IPS-NIHi7 (cell line): ENCODE measurements around the gene NNMT.
"Not testable (repeated sequence)": the region's sequence is repeated elsewhere in the genome, so short reads cannot be mapped to it uniquely, and the experiment has no call there.

Source experiments
- DNase-seq: peaks from one replicate; pipeline ENCODE4 v3.0.0; 2012; ENCODE audit warnings: mixed read lengths; ENCODE audit errors: extremely low spot score

NNMT gene

DNA sequence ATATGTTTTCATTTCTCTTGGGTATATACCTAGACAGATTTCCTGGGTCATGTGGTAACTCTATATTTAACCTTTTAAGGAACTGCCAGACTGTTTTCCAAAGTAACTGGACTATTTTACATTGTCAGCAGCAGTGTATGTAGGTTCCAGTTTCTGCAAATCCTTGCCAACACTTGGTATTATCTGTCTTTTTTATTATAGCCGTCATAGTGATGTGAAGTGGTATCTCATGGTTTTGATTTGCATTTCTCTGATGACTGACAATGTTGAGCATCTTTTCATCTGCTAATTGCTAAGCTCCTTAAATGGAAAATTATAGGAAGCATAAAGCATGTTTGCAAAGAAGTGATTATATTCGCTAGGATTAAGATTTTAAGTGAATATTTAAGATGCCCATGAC lies 13.9 kb downstream of the NNMT start:
- DNase-seq: no peak

DNA sequence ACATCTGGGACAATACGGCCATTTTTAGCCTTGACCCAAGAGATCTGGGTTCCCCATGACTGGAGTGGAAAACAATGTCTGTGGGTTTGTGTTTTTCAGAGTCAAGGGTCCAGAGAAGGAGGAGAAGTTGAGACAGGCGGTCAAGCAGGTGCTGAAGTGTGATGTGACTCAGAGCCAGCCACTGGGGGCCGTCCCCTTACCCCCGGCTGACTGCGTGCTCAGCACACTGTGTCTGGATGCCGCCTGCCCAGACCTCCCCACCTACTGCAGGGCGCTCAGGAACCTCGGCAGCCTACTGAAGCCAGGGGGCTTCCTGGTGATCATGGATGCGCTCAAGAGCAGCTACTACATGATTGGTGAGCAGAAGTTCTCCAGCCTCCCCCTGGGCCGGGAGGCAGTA lies 15.7 kb downstream of the NNMT start:
- no peak for DNase-seq

DNA sequence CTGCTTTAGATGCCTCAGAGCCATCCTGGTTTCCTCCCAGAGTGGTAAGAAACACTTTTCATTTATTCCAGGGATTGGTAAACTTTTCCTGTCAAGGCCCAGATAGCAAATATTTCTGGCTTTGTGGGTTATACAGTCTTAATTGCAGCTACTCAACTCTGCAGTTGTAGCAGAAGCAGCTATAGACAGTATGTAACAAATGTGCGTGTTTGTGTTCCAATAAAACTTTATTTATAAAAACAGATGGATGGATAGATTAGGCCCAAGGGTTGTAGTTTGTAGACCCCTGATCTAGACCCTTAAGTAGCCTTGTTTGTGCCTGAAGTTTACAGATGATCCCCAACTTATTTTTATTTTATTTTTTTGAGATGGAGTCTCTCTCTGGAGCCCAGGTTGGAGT lies 17.9 kb downstream of the NNMT start:
- DNase-seq: no peak

DNA sequence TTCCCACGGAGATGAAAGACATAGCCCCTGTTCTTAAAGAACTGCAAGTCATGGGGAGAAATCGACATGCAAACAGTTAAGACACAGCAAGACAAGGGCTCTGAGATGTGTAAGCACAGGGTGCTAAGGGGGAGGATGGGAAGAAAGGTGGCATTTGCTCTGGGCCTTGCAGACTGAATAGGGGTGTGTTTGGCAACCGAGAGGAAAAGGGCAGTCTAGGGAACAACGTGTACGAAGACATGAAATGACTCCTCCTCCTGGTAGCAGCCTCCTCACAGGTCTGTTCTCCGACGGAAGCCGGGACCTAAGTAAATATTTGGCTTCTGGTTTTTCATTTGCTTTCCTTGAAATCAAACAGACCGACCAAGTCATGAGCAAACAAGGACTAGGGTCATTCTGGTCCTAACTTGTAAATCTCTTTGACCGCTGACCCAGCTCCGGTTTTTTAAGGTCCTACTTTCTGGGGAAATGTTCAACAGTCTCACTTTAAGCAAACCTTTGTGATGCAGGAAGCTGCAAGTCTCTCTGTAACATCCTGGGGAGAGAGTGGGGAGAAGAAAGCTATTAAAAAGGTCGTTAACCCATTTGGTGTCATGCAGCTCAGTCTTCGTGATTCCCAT lies 19.7 kb downstream of the NNMT start:
- DNase-seq: no peak

DNA sequence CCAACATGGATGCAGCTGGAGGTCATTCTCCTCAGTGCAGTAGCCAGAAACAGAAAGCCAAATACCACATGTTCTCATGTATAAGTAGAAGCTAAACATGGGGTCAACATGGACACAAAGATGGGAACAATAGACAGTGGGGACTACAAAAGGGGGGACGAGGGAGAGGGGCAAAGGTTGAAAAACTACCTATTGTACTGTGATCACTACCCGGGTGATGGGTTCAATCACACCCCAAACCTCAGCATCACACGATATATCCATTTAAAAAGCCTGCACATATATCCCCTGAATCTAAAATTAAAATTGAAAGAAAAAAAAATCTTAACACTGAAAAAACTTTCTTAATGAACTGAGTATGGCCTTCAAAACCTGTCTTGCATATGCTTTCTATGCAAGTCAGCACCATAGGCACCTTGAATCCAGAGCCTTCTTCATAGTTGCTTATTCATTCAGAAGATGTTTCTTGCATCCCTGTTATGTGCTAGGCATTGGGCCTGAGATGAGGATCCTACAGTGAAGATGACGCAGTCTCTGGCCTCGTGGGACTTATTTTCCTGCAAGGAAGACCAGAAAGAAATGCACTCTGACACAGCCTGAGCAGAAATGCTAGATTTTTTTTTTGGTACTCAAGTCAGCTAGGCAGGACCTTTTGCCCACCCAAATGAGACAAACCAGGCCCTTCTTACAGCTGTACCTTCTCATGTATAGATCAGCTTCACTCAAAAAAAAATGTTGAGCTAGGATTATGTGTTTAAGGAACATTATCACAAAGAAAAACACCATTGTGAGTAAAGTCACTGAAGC lies 21.0 kb downstream of the NNMT start:
- DNase-seq: no peak

DNA sequence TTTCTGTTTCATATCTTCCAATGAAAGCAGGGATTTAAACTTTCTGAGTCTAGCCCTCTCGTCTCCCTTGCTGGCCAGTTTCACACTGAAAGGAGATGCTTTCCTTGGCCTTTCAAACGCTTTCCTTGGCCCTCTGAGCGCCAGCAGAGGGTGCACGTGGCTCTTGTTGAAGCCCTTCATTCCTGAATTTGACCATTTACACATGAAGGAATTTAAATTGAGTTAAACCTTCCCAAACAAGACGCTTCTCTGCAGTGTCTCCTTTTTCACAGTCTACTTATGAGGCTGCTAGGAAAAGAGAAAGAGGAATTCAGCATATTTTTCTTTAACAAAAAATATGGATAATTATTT lies 21.6 kb downstream of the NNMT start:
- peak; percentile 74 for DNase-seq

DNA sequence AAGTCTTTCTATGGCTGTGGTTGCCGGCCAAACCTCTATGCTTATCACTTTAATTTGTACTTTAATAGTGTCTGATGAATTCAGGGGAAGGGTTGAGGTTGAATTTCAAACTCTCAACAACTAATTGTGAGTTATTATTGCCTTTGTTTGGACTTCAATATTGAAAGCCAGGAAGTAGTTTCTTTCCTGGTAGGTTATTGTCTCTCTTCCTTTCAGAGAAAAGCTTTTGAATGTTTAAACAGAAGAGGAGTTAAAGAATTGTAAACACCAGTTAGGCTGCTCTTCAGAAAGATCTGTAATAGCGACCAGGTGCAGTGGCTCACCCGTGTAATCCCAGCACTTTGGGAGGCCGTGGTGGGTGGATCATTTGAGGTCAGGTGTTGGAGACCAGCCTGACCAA lies 22.2 kb downstream of the NNMT start:
- no peak for DNase-seq

GRCh38 chr11:114319716-114320328 lies 23.6 kb downstream of the NNMT start:
- peak; percentile 34 for DNase-seq

- no peak for DNase-seq
These were observed 25.5 kb downstream of the NNMT start for GRCh38 chr11:114321621-114322257.

- no peak for DNase-seq
These were observed 26.7 kb downstream of the NNMT start for GRCh38 chr11:114322934-114323333.

DNA sequence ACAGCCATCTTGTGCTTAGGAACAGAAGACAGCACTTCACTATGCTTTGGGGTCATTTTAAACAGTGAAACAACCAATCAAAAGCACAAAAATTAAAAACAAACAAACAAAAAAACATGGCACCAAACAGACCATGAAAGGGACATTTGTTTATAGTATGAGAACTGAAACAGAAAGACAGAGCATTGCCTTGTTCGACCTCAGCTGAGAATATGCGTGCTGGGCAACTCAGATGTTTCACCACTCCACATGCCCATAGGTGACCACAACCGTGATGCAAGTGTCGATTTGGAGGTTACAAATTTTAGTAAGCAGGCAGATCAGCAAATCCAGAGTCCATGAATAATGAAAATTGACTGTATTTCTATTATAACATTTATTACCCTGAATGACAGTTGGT lies 30.0 kb downstream of the NNMT start:
- no peak for DNase-seq

GRCh38 chr11:114326776-114327175 lies 30.6 kb downstream of the NNMT start:
- no peak for DNase-seq

GRCh38 chr11:114330373-114330772 lies 34.2 kb downstream of the NNMT start:
- DNase-seq: no peak

DNA sequence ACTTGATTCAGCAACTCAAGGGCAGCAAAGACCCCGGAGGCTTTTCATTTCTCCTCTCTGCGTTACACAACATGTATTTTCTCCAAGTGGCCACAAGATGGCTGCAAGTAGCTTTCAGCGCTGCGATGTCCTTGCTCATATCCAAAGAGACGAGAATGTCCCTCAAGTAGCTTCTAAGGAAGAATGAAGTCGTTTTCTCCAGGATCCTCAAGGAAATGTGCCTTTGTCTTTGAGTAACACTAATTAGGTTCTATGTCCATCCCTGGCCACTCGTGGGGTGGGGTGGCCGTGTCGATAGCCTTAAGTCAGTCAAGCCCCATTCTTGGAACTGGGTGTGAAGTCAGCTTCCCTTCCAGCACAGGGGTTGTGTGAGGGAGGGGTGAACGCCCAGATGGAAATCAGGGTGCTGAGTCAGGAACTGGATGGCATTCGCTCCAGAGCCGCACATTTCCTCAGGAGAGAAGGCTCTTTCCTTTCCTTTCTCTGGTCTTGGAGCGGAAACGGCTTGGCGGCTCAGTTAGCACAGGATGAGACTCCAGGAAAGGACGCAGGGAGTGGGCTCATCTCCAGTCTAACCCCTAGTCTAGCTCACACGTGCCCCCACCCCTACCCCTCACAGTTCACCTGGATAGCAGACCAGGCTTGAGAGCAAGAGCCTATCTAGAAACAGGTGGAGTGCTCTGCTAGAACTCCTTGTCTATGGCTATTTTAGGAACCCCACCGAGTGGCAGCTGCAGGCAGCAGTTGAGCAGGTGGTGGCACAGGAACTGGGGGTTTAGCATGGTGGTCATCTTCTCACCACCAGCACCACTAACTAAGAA lies 44.3 kb downstream of the NNMT start:
- DNase-seq: peak; percentile 59

DNA sequence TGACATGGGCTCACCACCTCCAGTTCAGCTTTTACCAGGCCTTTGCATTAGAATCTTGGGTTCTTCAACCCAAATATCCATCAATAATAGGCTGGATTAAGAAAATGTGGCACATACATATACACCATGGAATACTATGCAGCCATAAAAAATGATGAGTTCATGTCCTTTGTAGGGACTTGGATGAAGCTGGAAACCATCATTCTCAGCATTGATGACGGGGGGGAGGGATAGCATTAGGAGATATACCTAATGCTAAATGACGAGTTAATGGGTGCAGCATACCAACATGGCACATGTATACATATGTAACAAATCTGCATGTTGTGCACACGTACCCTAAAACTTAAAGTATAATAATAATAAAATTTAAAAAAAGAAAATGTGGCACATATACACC lies 45.5 kb downstream of the NNMT start:
- DNase-seq: not testable (repeated sequence)

- DNase-seq: no peak
These were observed 46.3 kb downstream of the NNMT start for GRCh38 chr11:114342476-114342875.

DNA sequence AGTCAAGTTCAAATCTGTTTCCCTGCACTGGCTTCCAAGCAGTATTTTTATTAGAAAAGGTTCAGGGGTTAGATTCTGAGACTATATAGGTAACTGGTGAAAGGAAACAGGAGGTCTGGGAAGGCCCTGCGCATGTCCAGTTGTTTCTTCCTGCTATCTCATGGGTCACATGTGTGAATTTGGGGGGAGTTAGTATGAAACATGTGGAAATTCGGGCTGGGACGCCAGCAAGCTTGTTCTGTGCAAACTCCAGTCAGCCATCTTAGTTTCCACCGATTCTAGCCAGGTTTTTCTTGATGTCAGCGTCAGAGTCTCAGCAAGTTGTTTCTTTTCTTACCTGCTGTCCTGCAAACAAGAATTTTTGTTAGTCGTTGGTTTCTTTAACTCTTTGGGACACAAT lies 46.8 kb downstream of the NNMT start:
- DNase-seq: no peak

DNA sequence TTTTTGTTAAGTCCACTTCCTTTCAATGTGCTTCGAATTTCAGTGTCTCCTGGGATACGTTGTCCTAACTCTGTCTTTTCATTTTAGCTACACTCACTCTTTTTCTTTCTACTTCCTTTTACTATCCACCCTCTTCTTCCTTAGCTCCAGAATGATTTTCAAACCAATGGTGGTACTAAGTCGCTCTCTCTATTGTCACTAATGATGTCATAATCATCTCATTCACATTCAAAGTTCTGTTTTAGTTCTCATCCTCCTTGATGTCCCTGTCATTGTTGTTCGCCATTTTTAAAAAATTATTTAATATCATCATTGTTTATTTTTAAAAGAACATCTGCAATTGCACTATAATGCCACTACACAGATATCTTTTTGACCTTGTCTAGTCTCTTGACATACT lies 47.3 kb downstream of the NNMT start:
- DNase-seq: no peak

- DNase-seq: no peak
These were observed 48.3 kb downstream of the NNMT start for GRCh38 chr11:114344494-114344893.

- DNase-seq: no peak
These were observed 49.5 kb downstream of the NNMT start for GRCh38 chr11:114345575-114346222.

GRCh38 chr11:114346709-114347141 lies 50.5 kb downstream of the NNMT start:
- no peak for DNase-seq
